RPMI8226 (cell line): ENCODE data around the gene CAMK2N2.
A peak's percentile ranks its signal among the peaks of the same experiment; 100 is the strongest.

ENCODE experiments used
- DNase-seq: peaks from one replicate; pipeline ENCODE4 v3.0.0-alpha.2; 2015

Gene CAMK2N2

DNA sequence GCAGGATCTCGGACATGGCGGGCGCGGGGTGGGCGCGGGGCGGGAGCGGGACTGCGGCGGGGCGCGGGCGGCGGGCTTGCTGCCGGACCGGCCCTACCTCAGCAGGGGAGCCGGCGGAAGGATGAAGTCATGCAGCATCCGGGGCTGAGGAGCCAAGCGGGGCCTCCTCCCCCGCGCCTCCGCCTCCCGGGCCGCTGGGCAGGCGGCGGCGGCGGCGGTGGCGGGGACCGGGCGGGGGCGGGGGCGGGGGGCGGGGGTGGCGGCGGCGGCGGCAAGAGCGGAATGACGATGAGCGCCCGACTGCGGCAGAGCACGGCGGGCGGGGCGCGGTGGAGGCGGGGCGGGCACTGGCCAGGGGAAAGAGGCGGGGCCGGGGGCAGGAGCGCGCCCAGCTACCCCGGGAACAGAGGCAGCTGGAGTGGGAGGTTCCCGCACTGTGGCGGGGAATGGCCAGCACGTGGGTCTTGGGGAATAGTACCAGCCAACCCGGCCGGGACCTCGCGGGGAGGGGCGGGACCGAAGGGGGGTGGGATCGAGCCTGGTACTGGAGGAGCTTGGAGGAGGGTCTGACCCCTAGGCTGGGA is at the start of gene CAMK2N2:
Gene CAMK2N2, minus strand, starts transcription at position 284 of the 584 bp plus-strand sequence. Its CDS starts 268 bp downstream, at position 16.
- peak; percentile 65 for DNase-seq

GRCh38 chr3:184308744-184309143 is 47.4 kb upstream of the CAMK2N2 start:
- no peak for DNase-seq

DNA sequence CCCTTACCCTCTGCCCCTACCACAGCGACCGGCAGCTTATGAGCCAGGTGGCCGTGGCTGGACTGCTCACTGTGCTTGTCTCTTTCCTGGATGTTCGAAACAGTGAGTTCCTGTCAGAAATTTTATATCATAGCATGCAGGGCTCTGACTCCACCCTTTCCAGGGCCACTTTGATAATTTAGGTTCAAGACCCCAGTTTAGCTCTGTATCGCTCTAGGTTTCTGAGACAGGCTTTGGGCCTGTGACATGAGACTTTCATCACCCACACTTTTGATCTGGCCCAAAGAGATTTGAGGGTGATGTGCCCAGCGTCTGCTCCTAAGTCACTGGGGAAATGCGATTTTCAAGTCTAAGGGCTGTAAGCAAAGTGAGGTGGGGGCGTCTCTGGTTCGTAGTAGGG is 46.6 kb upstream of the CAMK2N2 start:
- DNase-seq = no peak

DNA sequence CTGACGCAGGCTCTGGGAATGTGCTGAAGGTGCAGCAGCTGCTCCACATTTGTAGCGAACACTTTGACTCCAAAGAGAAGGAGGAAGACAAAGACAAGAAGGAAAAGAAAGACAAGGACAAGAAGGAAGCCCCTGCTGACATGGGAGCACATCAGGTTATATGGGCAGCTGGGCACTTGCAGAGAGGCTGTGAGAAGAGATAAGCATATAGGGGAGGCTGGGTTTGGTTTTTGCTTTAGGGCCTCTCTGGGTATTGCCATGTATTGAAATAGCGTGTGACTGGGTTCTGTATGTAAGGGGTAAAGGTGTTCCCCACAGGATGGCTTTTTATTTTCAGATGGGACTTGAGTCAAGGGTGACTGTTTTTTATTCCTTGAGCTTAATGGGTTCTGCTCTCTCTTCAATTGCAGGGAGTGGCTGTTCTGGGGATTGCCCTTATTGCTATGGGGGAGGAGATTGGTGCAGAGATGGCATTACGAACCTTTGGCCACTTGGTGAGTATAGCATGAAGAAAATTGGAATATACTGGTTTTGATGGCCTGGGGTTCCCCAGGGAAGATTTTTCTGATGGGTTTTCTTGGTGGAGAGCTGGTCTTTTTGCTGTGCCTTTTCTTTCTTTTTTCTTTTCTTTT is 45.1 kb upstream of the CAMK2N2 start:
- DNase-seq = no peak

GRCh38 chr3:184305577-184305976 is 44.2 kb upstream of the CAMK2N2 start:
- DNase-seq = peak; percentile 24

DNA sequence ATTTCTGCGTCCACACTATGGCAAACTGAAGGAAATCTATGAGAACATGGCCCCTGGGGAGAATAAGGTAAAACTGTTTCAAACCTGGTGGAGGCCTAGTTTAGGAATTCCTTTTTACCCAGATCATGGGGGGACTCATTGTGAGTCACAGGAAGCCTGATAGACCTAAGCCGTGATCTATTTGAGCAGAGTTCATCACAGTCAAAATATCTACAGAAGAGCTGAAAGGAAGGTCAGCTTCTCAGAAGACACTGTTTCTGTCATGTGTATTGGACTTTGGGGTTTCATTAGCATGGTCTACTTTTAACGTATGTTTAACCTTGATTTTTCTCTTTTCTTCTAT is 39.0 kb upstream of the CAMK2N2 start:
- DNase-seq = no peak

GRCh38 chr3:184299488-184300377 is 38.4 kb upstream of the CAMK2N2 start:
- DNase-seq = peak; percentile 23

GRCh38 chr3:184298759-184299487 is 37.6 kb upstream of the CAMK2N2 start, which contains the start of gene PSMD2:
TSS of gene PSMD2 (plus strand) at chr3:184299241. CDS start at chr3:184299267, 26 bp downstream.
- DNase-seq = peak; percentile 98

- no peak for DNase-seq
Measured at GRCh38 chr3:184296616-184297015, 35.3 kb upstream of the CAMK2N2 start.

DNA sequence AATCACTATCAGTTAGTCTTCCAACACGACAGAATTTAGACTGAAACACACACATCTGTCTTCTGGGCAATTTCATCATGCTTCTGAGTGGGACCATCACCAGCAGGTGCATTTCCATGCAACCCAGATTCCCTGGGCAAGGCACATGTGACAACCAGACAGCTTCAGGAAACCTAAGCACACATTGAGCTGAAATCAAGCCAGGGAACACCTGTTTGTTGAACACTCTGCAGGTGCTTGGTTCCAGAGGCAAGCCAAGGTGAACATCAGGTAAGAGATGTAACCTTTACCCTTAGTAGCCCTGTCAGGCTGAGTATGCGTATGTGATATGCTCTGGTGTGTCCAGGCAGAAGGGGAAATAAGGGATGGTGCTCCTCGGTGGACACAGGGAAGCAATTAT is 34.4 kb upstream of the CAMK2N2 start:
- peak; percentile 20 for DNase-seq

DNA sequence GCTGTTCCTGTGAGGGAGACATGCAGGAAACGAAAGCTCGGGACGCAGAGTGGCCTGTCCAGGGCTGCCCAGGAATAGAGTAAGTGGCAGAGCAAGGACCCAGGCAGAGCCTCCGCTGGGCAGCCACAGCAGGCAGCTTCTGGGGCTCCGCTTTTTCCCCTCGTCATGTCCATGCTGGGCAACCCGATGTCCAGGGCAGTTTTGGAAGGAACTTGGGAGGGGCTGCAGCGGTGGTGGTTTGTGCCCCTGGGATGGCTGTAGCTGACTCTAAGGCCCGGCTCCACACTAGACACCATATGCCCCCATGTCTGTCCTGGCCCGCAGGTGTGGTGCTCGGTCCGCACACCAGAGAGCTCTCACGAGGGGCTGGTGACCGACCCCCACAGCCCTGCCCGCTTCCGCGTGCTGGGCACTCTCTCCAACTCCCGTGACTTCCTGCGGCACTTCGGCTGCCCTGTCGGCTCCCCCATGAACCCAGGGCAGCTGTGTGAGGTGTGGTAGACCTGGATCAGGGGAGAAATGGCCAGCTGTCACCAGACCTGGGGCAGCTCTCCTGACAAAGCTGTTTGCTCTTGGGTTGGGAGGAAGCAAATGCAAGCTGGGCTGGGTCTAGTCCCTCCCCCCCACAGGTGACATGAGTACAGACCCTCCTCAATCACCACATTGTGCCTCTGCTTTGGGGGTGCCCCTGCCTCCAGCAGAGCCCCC is 30.5 kb upstream of the CAMK2N2 start:
- DNase-seq = no peak

DNA sequence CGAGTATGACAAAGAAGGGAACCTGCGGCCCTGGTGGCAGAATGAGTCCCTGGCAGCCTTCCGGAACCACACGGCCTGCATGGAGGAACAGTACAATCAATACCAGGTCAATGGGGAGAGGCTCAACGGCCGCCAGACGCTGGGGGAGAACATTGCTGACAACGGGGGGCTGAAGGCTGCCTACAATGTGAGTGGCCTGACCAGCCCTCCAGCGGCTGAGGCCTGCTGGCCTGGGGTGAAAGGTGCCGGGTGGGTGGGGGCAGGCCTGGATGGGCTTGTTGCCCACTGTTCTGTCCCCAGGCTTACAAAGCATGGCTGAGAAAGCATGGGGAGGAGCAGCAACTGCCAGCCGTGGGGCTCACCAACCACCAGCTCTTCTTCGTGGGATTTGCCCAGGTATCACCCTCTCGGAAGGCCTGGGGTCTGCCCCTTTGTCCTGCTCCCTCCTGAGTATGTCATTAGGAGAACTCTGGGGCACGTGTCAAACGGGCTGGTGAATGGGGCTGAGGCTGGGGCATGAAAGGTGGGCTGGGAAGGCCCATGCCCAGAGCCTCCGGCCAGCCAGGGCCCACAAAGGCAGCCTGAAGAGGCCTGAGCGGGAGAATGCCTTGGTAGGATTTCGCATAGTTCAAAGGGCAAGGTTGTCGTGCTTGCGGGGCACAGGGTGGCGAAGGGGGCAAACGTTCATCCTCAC is 29.8 kb upstream of the CAMK2N2 start:
- DNase-seq = no peak

- no peak for DNase-seq
Measured at GRCh38 chr3:184290331-184290730, 29.0 kb upstream of the CAMK2N2 start.

GRCh38 chr3:184289426-184289938 is 28.1 kb upstream of the CAMK2N2 start:
- peak; percentile 75 for DNase-seq

DNA sequence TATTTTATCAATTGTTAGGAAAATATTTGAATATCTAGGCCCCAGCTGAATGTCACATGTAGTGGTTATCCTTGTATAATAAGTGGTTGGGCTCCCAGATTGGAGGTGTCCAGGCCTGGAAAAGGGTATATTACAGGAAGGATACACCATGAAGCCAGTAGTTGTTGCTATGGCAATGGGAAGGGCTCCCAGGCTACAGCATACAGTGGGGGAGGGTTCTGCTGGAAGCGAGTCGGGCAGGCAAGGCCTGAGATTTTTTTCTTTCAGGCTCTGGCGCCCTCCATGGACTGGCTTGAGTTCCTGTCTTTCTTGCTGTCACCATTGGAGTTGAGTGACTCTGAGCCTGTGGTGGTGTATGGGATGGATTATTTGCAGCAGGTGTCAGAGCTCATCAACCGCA is 23.3 kb upstream of the CAMK2N2 start:
- peak; percentile 65 for DNase-seq

DNA sequence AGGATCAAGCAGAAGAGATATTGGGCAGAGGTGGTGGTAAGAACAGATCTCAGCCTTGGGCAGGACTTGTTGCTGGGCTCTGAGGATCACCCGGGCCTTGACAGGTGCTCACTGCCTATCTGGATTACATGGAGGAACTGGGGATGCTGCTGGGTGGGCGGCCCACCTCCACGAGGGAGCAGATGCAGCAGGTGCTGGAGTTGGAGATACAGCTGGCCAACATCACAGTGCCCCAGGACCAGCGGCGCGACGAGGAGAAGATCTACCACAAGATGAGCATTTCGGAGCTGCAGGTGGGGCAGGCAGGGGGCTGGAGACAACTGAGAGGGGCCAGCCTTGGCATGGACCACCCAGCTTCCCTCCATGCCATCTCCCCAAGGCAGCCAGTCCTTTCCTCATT is 22.3 kb upstream of the CAMK2N2 start:
- no peak for DNase-seq

GRCh38 chr3:184282941-184283340 is 21.6 kb upstream of the CAMK2N2 start:
- DNase-seq = no peak

DNA sequence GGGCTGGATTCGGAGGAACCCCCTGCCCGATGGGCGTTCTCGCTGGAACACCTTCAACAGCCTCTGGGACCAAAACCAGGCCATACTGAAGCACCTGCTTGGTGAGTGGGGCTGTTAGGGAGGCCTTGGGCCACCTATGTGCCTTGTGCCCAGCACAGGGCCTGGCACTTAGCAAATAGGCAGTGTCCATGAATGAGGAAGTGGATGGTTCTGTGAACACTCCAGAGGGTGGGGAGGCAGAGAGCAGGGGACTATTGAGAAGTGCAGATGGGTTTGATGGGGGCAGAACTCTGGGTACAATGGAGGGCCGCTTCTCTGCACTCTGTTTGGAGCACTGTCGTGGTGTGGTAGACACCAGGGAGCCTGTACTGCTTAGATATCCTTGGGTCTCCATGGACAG is 16.0 kb upstream of the CAMK2N2 start:
- DNase-seq = no peak

DNA sequence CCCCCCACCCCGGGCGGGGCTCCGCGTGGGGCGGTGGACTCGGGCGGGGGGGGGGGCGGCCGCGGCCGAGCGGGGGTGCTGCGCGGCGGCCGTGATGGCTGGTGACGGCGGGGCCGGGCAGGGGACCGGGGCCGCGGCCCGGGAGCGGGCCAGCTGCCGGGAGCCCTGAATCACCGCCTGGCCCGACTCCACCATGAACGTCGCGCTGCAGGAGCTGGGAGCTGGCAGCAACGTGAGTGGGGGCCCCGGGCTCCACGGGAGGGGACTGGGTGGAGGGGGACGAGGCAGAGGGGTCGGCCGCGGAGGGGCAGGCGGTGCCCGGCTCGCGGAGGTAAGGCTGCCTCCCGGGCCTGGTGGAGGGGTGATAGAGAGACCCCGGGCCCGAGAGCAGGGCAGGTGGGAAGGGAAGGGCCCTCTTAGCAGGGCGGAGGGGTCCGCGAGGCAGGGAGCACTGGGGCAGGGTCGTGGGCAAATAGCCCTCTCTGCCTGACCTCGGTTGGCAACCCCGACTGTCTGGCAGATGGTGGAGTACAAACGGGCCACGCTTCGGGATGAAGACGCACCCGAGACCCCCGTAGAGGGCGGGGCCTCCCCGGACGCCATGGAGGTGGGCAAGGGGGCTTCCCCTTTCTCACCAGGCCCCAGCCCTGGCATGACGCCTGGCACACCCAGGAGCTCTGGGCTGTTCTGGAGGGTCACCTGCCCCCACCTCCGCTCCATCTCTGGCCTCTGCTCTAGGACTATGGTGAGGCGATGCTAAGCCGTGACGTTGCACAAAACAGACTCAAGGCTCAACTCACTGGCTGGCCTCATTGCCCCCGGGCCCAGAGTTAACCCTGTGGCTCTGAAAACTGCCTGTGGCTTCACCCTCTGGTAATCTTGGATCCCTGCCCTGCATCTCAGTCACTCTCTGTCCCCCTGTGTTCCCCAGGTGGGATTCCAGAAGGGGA is 14.9 kb upstream of the CAMK2N2 start, which contains the start of gene ECE2:
Gene ECE2, plus strand, starts transcription at position 62 of the 950 bp plus-strand sequence. Its CDS starts 132 bp downstream, at position 194.
- DNase-seq = no peak

DNA sequence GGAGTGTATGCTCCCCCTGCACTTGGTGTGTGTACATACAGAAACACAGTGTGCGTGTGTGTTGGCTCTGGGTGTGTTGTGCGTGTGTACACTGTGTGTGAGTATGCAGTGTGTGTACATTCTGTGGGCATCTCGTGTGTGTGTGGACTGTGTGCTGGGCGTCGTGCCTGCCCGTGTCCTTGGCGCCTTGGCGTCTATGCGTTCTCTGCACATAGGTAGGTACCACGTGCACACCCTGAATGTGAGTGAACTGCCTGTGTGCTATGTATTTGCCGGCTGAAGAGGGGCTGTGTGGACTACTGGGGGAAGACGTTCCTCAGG is 14.0 kb upstream of the CAMK2N2 start:
- no peak for DNase-seq
